Left renal pelvis (tissue), 4 donors: ENCODE data around the gene EDEM1. TPM values are rescaled to one million over a fixed set of nuclear protein-coding genes. Genes with fewer than 3 reads are reported as not detected.

Experiments used
- DNase-seq, 4 donors: peaks; one replicate each; pipeline ENCODE4 v3.0.0-alpha.2; 2013; ENCODE audit warnings: low read depth in 4 of 4, low spot score in 3 of 4
- polyA plus RNA-seq, 4 donors: library from polyadenylated mRNA; unstranded; fragments of 120-200 nt; gene quantifications; one replicate each; pipeline ENCODE4 v1.2.1, GENCODE V29; 2013; ENCODE audit not compliant: insufficient read length in 4 of 4

EDEM1 gene
- polyA plus RNA-seq, 4 donors = 15.3 to 21.2 (median 18.8) TPM

DNA sequence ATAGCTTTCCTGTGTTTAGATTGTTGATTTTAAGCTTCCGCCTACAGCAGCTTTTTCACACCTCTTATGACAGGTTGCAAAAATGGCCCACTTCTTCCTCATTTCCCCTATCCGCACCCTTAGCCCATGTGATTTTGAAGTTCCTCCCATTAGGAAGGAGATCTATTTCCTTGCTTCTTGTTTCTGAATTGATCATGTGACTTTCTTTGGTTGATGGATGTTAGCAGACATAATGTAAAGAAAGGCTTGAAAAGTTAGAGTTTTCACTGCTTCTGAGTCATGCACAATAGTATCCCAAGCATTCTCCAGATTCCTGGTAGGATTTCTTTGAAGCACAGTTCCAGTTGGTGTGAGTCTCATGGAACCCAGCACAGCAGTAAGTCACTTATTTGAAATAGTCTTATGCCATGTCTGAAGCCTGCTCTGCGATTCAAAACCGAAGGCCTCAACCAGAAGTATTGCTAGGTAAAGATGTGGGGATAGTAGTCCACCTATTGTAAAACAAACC, 76.6 kb downstream of the EDEM1 start:
- no peak for DNase-seq

DNA sequence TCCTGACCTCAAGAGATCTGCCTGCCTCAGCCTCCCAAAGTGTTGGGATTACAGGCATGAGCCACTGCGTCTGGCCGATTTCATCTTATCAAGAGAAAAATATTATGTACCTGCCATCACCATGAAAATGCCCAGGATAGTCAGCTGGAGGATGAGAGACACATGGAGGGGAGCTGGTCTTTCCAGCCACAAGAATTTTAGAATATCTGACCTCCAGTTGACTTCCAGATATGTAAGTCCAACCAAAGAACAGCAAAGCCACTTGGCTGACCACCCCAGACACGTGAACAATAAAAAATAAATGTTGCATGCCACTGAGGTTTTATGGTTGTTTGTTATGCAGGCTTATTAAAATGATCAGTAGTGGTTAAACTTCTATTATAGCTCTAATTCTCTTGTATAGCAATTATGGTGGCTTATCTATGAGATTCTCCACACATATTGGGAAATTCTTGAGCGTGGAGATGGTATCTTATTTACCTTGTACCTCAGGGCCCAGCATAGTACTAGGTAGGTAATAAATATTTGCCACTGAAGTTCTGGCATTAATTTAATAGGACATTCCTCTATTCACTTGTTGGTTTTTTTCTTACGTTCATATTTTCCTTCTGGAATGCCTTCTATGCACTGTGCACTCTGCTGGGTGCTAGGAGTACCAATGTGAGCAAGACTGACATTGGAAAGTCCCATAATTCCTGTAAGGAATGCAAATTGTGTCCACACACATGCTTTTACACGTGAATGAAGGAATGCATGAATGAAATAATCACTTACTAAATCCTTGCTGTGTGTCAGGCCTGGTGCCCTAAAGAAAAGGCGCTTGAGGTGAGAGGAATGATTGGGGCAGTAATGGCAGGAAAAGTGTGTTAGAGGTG, 77.6 kb downstream of the EDEM1 start:
- DNase-seq = no peak

DNA sequence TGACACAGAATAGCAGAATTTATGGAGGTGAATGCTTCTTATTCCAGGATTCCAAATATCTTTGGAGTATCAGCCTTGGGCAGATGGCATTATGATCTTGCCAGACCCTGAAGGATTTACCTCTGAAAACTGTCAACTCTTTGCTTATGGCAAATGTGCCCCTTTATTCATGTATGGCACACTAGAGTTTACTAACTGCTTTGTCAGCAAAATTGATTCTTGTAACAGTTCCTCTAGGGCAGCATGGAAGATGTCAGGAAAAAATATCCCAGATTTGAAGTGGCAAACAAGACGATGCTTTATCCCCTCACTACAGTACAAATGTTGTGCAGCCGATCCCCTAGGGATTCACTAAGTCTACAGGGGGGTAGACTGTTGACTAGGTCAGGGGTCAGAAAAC, 79.7 kb downstream of the EDEM1 start:
- no peak for DNase-seq

DNA sequence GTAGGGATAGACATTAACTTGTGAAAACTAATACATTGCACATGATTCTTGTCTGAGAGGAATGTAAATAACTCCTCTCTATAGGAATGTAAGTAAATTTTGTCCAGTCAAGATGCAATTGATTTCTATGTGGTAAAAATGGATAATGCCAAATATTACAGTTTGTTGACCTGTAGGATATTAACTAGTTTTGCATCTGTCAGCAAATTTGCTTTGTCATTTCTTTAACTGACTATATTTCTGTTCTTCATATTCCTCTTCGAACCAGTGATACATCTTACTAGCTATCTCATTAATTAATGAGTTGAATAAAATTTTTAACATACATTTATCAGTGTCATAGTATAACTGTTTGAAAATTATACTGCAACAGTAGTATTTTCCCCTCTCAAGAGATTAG, 80.4 kb downstream of the EDEM1 start:
- no peak for DNase-seq

Other genes with a start within 250 kb of the EDEM1 start
- 10 to 100 TPM; 23.5 to 31.8 (median 25.7) TPM for gene BHLHE40, start 208.3 kb upstream of the EDEM1 start, polyA plus RNA-seq
- 10 to 100 TPM; 67.5 to 84.4 (median 76.1) TPM for gene ARL8B, start 65.4 kb upstream of the EDEM1 start, polyA plus RNA-seq